MV-4-11 (cell line): ENCODE measurements around the gene SLC6A1.

Experiments
- DNase-seq: peaks from one replicate; lab custom pipeline; 2025; lab: John Stamatoyannopoulos, UW

SLC6A1 gene

DNA sequence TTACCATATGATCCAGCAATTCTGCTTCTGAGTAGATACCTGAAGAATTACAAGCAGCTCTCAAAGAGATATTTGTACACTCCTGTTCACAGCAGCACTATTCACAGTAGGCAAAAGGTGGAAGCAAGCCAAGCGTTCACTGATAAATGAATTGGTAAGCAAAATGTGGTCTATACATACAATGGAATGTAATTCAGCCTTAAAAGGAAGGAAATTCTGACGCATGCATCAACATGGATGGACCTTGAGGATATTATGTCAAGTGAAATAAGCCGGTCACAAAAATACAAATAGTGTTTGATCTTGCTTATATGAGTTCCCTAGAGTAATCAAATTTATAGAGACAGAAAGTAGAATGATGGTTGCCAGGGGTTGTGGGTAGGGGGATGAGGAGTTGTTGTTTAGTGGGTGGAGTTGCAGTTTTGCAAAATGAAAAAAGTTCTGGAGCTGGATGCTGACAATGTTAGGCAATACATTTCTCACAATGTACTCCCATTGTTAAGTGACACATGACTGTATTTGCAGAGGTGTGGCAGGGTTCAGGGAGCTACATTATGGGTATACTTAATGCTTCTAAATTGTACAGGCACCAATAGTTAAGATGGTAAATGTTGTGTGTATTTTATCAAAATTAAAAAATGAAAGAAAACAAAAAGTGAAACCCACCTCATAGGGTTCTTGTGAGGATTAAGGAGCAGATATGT is 26.7 kb downstream of the SLC6A1 start:
- DNase-seq, result no peak

DNA sequence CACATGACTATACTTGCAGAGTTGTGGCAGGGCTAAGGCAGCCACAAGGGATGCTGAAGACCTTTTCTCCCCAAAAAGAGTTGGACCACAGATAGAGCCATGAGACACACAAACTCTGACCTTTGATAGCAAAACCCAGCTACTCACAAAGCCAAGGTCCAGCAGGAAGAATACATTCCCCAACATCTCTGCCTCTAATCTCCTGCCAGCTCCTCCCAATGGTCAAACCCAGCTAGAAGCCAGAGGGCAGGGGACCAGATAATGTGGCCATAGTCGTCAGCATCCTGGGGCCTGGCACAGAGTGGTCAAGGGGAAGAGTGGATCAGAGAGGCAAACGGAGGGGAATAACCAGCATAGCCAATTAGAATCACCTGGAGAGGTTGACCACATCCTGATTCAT is 28.2 kb downstream of the SLC6A1 start:
- no peak for DNase-seq

DNA sequence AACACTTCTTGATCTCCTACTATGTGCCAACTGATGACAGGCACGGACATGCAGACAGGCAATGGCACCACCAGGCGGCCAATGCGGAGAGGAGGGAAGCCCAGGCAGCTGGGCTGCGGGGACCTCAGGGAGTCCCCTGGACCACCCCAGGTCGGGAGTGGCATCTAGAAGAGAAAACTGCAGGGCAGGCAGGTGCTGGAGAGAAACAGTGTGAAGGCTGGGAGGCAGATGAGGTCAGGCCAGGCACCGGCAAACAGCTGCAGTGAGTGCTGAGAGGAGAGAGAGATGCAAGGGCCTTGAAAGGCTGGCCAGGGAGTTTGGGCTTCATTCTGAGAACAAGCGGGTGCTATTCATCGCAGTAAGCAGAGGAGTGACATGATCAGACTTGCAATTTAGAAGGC is 29.1 kb downstream of the SLC6A1 start:
- no peak for DNase-seq

DNA sequence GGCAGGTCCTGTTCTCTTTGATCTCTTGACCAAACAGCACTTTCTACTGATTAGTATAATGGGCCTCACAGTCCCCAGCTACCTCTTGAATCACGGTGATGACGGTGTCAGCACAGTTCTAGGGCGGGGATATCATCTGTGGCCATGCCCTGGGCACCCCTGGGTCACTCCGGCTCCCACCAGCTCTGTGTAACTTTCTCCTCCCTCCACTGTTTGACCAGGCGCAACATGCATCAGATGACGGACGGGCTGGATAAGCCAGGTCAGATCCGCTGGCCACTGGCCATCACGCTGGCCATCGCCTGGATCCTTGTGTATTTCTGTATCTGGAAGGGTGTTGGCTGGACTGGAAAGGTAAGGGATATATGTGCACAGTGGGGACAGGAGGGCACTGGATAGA is 29.6 kb downstream of the SLC6A1 start:
- DNase-seq, result no peak

DNA sequence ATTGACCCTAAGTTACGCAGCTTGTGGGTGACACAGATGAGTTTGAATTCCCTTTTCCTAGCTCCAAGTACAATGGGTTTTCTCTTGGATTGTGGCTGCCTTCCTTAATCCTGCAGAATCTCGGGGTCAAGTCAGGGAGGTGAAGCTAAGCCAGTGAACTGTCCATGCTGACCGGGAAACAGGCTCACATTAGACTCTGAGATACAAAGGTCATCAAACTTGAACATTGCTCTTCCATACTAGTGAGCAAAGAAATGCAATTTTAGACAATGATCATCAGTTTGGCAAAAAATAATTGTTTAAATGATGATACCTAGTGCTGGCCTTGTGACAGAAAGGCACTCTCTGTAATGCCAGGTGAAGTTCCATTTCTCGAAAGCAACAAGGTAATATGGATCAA is 31.6 kb downstream of the SLC6A1 start:
- no peak for DNase-seq

DNA sequence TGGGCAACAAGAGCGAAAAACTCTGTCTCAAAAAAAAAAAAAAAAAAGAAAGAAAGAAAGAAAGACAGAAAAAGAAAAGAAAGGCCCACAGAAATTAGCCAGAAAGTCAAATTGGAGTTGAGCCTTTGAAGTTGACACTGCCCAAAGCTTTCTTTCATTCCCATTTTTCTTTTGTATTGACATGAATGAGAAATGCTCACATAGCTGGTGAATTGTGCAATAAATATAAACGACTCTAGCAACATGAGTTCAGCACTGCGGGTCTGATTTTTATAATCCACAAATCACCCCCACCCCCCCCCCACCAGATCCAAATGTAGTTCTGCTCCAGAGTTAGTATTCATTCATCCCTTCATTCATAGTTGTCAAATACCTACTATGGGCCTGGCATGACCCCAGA is 37.4 kb downstream of the SLC6A1 start:
- no peak for DNase-seq

DNA sequence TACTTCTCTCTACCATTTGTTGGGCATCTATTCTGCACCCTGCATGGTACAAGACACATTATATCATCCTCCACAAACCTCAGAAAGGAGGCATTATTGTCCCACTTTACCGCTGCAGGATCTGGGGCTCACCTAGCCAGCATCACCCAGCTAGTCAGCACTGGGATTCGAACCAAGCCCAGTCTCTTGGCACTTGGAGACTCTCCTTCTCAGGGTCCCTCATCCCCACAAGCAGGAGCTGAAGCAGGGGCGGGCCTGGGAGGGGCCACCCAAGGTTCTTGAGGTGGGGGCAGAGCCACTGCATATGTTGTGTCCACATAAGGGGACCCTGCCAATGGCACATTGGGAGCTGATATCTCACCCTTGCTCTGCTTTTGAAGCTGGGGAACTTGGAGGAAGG is 41.3 kb downstream of the SLC6A1 start:
- DNase-seq, result no peak

DNA sequence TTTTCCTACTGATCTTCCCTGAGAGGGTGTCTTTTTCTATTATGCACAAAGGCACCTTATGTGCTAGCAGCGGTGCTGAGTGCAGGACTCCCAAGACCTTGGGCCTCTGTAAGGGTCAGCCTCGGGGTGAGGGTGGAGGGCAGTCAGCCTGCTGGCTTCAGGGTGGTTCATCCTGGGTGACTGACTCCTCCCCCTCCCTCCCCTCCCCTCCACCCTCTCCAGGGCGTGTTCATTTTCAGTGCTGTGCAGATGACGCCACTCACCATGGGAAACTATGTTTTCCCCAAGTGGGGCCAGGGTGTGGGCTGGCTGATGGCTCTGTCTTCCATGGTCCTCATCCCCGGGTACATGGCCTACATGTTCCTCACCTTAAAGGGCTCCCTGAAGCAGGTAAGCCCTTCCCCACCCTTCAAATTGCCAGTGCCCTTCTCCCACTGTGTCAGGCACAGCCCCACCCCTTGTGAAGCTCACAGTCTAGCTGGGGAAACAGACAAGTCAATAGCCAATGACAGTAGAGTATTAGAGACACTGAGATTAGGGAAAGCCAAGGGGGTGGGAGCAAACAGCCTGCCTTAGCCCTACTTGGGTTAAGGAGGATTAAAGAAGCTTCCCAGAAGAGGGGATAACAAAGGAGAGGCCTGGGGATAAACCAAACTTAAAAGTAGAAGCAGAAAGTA is 41.9 kb downstream of the SLC6A1 start:
- no peak for DNase-seq

DNA sequence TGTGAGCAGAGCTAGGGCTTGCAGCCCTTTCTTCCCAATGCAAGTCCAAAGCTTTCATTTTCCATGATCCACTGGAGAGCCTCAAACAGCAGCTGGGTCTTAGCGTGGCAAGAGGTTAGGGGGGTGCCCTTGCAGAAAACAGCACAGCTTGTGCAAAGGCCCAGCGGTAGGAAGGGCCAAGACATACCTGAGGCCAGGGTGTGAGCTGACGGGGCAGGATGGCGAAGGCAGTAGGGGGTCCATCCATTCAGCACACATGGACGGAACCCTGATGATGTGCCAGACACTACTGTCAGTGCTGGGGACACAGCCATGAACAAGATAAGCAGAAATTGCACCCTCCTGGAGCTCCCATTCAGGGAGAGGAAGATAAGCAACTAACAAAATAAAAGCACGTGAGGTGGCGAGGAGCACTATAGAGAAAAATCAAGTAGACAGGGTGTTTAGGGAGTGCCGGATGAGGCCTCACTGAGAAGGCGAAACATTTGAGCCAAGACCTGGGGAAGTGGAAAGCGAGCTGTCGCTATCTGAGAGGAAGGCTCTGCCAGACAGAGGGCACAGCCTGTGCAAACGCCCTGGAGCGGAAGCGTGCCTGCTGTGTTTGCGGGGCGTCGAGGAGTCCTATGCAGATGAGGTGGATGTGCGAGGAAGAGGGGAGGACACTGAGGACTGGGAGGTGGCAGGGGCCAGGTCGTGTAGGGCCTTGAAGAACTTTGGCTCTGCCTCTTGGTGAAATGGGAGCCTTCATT is 43.4 kb downstream of the SLC6A1 start:
- no peak for DNase-seq

DNA sequence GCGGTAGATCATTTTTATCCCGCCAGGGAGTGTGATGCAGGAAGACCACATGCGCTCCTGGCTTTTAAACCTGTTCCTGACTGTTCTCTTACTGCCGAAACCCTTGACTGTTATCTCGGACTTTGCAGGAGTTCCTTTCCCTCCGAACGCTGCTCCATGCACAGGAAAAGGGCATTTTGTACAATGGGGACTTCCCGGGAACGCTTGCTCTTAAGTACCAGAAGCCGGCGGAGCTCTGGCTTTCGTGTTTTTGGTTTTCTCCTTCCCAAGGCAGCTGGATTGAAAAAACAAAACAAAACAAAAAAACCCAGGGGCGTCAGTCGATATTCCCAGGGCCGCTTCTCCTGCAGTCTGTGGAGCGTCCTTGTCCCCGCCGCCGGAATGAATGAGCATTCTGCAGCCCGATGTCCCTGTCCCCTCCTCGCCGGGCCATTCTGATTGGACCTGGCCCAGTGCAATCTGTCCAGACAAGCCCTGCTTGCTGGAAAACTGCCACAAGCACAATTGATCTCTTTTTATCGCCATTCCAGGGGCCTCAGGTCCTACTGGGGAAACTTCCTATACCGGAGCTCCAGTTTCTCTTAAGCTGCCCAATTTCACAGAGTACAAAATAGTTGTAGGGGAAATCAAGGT is 44.8 kb downstream of the SLC6A1 start:
- DNase-seq, result no peak

DNA sequence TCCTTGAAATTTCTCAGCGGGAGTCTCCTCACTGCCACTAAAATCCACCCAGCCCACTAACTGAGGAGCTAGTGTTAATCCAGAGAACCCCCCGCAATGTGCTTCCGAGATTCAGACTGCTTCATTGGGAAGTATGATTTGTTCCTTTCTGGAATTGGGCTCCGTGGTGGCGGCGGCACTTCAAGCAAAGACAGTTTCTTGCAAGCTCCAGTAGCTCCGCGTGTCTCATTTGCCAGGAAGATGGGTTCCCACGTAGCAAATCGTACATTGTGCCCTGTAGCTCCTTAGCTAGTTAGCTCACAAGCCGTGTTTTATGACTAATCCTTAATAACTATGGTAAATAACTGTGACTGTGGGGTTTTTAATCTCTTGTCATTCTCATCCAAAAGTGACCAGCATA is 45.4 kb downstream of the SLC6A1 start:
- DNase-seq, result no peak

DNA sequence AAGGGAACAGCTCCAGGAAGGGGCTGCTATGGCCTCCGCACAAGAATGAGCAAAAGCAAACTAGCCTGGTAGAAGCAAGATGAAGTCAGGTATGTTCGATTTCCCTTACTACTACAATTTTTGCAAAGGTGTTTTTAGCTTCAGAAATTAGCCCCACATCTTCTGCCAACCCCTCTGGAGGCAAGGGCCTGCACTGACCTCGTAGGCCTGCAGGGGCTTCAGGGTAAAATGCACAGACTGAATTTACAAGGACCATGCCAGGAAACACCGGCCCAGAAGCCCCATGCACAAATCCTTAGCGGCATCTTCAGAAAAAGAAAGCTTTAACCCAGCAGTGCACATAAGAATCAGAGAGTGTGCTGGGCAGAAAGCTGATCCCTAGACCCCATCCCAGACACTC is 53.0 kb downstream of the SLC6A1 start:
- DNase-seq, result no peak

DNA sequence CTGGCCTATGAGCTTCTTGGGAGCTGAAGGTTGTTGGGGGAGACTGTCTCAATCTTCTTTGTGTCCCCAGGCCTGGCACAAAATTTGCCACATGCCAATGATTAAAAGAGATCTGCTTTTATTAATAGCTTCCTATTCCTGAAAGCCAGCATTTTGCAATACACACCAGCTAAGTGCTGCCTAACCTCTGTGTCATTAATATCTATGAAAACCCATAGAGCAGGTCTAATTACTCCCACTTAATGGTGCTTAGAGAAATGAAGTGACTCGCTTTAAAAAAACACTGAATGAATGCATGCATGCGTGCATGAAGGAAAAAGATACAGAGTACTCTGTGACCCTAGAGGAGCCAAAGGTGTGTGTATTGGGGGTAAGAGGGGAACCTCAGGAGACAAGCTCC is 55.0 kb downstream of the SLC6A1 start:
- DNase-seq, result no peak

DNA sequence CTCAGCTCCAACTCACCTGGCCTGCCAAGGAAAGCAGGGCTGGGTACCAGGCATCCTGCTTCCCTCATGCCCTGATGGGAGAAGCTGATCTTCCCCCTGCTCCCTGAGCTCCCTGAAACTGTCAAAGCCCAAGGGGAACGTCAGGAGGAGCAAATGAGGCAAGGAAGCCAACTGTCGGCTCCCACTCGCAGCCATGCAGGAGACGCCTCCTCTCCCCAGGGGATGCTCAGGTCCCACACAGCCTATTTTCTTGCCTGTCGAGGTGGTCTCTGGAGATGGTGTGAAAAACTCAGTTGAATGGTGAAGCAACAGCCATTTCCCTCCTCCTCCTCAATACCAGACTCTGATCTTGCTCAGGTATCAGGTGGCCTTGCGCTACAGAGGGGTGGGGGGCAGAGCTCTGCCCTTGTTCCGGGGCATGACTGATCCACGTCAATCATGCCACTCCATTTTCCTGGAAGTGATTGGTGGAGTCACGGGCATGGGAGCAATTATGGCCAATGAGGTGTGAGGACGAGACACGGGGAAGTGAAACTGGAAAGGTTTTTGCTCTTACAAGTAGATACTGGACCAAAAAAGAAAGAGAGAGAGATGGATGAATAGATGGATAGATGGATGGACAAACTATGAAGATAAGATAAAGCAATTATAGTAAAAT is 58.2 kb downstream of the SLC6A1 start:
- peak; percentile 25 for DNase-seq

DNA sequence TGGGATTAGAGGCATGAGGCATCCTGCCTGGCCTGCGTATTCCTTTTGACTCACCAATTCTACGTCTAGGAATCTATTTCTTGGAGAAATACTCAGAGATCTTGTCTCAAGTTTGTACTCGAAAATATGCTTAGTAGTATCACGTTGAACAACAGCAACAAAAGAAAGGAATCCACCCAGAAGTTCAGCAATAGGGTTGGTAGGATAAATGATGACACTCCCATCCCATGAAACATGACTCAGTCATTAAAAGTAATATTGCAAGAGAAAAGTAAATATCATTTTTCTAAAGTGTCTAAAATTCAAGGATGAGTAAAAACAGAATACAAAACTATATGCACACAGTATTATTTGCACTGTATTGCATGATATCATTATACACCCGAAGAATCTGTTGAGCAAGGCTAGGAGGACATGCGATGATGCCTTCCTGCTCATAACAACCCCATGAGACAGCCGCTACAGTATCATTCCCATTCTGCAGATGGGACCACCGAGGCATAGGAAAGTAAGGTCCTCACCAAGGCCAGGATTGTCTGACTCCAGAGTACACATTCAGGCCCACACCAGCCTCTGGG is 61.5 kb downstream of the SLC6A1 start:
- DNase-seq, result no peak

DNA sequence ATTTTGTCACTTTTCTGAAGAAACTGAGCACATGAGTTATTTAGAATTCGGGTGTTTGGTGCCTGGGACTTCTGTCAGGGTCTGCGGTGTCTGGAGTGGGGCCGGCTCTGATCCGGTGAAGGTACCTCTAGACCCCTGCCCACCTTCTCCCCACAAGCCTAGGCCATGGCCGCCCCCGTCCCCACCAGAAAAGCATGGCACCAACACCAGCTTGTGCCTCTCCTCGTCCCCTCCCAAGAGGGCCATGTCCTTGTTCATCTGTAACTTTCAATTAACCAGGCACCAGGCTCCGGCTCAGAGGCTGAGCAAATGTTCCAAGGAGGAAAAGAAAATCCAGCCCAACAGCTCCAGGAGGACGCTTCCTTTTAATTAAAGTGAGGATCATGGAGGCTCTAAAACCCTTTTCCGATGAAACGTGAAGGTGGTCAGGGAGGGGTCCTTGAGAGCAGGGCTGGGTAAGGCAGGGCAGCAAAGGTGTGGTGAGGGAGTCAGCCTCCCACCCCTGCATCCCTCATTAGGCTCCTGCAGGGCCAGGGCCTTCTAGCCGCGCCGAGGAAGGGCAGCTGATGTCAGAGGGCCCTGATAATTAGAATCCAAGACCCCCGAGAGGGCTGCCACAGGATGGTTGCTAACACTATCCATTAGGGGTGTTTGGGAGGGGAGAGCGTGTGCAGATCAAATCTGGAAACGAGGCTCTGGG is 62.3 kb downstream of the SLC6A1 start:
- DNase-seq, result no peak

DNA sequence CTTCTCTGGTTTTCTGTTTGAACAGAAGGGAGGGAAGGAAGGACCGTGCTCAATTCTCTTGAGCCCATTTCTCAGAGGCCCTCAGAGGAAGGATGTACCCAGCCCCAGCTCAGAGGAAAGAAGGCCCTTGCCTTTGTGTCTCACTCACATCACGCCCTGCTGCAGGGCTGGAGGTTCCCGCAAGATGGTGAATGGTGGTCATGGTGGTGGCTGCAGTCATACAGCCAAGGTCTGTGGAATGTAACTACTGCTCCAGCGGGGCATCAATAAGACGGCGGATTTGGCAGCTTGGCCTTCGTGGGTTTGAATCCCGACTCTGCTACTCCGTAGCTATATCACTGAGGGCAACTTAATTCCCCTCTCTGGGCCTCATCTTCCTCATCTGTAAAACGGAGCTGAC is 62.9 kb downstream of the SLC6A1 start:
- no peak for DNase-seq

DNA sequence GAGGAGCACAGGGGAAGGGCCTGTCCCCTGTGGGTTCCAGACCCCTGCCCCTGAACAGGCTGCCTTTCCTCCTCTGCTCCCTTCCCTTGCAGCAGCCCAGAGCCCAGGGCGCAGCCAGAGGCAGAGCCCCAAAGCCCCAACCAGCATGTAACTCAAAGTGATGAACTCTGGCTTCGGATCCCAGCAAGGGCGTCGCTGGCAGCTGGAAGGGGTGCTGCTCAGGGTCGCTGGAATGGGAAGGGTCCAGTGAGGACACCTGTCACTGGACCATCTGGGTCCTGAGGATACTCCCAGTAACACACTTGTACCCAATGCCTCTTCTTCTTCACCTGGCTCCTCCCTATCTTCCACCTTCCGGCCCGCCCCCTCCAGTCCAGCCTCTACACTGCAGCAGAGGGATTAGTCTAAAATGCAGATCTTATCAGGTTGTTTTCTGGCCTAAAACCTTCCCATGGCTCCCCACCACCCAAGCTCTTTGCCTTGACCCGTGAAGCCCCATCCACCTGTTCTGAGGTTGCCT is 64.0 kb downstream of the SLC6A1 start:
- DNase-seq, result no peak

DNA sequence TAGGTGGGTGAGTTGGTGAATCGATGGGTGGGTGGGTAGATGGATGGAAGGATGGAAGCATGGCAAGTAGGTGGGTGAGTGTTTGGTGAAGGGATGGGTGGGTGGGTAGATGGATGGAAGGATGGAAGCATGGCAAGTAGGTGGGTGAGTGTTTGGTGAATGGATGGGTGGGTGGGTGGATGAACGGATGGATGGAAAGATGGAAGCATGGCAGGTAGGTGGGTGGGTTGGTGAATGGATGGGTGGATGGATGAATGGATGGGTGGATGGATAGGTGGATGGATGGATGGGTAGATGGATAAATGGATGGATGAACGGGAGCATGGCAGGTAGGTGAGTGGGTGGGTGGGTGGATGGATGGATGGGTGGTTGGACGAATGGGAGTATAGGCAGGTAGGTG is 65.1 kb downstream of the SLC6A1 start:
- DNase-seq, result no peak

DNA sequence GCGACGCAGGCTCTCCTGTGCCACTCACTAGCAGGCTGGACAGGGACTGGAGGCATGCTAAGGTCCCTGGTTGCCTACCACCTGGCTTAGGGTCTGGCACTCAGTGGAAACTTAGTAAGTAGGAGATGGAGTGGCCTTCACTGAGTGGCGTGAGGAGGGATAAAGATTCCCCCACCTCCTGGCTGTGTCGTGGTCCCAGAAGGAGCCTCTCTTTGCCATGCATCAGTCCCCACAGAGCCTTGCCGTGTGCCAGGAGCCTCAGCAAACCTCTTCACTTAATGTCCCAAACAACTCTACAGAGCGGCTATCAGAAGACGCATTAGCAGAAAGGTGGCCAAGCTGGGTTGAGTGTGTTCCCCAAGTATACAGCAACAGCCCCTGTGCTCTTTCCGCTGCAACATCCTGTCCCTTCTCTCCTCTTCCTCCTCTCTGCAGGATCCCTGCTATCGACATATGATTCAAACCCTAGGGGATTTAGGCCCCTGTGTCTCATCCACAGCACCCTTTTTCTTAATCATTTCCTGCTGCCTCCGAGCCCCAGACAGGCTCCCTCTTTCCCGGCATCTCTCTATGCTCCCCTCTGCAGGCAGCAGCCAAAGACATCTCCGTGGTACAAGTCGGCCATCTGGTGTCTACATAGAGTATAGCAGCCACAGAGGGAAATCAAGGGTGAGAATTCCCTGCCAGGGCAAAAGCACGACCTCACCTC is 66.7 kb downstream of the SLC6A1 start:
- peak; percentile 46 for DNase-seq

DNA sequence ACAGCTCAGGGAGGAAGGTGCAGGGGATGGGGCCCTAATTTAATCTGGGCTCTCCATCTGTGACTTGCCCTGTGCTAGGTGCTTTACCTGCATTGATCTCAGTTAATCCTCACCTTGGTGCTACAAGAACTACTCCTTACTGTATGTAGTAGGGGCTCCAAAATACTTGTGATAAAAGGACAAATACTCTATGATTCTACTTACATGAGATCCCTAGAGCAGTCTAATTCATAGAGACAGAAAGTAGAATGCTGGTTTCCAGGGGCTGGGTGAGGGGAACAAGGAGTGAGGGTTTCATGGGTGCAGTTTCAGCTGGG is 67.2 kb downstream of the SLC6A1 start:
- no peak for DNase-seq
